HG03378 (cell line): ENCODE data around the gene RPS5.
"Not testable (repeated sequence)": the region's sequence is repeated elsewhere in the genome, so short reads cannot be mapped to it uniquely, and the experiment has no call there.

Experiments used
- ATAC-seq: cut with Tn5 transposase; IDR thresholded peaks from one replicate; pipeline ENCODE4 v1.9.1; 2021; ENCODE audit warnings: mild to moderate bottlenecking, moderate library complexity; ENCODE audit not compliant: unreplicated experiment

Gene RPS5

DNA sequence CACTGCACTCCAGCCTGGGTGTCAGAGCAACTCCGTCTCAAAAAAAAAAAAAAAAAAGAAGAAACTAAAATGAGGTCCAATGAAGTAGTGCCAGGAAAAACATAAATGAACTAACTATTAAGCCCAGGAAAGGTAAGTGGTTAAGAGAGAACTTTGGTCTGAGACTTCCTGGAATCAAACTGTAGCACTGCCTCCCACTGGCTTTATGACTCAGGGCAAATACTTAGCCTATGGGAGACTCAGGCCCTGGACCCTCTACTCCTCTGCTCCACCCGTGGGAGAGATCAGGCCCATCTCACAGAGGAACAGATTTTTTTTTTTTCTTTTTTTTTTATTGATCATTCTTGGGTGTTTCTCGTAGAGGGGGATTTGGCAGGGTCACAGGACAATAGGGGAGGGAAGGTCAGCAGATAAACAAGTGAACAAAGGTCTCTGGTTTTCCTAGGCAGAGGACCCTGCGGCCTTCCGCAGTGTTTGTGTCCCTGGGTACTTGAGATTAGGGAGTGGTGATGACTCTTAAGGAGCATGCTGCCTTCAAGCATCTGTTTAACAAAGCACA is 16.9 kb downstream of the RPS5 start:
- ATAC-seq = not testable (repeated sequence)

DNA sequence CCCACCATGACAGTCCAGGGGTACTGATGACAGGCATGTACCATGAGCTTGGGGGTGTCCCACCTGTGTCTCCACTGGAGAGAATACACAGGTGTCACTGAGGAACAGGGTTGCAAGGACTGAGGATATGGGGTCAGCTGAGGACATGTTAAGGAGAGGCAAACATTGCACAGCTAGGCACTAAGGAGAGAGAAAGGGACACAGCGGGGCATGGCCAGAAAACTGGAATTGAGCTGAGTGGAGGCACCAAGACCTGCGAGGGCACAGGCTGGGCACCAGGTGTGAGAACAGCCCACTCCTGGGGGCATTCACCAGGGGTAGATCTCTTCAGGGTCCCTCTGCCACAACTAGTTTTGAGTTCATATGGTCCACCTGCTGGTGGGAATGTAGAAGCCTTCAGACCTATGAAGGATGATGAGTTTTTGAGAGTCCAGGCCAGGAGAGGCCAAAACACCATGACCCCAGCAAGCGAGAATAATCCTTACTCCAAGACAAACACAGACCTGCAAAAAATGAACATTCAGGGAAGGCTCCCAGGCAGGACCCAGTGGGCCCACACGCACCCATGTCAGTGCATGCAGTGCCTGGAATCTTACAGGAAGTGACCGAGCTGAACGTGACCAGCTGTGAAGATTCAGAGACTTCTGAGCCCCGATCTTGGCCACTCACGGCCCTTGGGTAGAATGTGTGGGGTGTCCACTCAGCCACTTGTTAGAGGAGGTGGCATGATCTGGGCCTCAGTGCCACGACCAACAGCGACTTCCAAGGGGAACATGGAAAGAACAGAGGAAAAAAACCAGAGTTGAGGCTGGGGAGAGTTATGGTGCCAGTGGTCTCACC is 20.0 kb downstream of the RPS5 start:
- no peak for ATAC-seq

- no peak for ATAC-seq
These were observed 20.6 kb downstream of the RPS5 start for GRCh38 chr19:58407658-58408151.

GRCh38 chr19:58408152-58409009 is 21.3 kb downstream of the RPS5 start, which contains the start of gene ZNF584:
Gene ZNF584 (plus strand): TSS chr19:58408649. CDS start chr19:58409148, 499 bp downstream.
- ATAC-seq = peak; percentile 84

DNA sequence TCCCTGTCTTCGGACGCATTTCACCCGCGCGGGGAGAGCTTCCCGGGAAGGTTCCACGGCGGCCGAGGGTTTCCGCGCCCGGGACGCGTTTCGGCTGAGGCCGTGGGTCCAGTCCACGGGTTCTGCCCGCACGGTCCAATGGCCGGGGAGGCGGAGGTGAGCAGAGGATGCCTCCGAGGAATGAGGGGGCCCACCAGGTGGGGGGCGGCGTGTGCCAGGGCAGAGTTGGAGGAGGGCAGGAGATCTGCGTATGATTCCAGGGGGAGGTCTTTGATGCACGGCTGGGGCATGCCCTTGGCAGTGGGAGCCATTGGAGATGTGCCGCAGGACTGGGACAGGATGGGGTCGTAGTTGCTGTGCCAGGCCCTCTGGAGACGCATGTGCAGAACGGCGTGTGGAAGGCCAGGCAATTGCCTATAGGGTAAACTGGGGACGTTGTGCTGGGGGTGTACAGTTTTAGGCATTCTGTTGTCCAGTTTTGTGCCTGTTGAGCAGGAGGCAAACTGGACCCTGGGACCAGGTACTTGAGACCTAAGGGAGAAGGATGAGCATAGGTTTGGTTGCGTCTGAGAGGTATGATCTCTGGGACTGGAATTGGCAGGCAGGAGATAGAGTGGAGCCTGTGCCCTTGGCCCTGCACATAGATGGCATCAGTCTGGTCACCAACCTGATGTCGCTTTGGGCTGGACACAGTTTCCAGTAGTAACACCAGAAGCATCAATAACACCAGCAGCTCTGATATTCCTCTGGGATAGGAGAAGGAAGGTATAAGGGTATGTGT is 22.1 kb downstream of the RPS5 start:
- ATAC-seq = peak; percentile 14

DNA sequence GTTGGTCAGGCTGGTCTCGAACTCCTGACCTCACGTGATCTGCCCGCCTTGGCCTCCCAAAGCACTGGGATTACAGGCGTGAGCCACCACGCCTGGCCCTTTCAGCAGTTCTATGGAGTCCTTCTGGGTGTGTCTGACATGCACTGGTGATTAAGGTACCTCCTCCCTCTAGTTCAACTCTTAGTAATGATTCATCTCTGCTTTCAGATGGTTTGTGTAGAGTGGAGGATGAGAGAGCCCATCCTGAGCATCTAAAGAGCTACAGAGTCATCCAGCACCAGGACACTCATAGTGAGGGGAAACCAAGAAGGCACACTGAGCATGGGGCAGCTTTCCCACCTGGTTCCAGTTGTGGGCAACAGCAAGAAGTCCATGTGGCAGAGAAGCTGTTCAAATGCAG is 29.5 kb downstream of the RPS5 start:
- ATAC-seq = no peak

- no peak for ATAC-seq
These were observed 30.0 kb downstream of the RPS5 start for GRCh38 chr19:58417071-58417470.

- no peak for ATAC-seq
These were observed 41.5 kb downstream of the RPS5 start for GRCh38 chr19:58428617-58429016.

- ATAC-seq = no peak
These were observed 42.7 kb downstream of the RPS5 start for GRCh38 chr19:58429745-58430144.

DNA sequence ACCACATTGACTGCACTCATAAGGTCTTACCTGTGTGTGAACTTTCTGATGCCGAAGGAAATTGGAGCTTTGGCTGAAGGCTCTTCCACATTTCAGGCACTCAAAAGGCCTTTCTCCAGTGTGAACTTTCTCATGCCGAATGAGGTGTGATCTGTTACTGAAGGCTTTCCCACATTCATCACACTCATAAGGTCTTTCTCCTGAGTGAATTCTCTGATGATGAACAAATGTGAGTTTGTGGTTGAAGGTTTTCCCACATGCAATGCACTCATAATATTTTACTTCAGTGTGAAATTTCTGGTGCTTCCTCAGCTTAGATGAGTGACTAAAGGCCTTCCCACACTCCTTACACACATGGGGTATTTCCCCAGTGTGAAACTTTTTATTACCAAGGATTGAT is 47.1 kb downstream of the RPS5 start:
- no peak for ATAC-seq

GRCh38 chr19:58439576-58440554 is 52.8 kb downstream of the RPS5 start, which contains the start of gene ZNF132:
Gene ZNF132 (minus strand): TSS chr19:58440153. CDS start chr19:58439821, 332 bp downstream.
- peak; percentile 96 for ATAC-seq

DNA sequence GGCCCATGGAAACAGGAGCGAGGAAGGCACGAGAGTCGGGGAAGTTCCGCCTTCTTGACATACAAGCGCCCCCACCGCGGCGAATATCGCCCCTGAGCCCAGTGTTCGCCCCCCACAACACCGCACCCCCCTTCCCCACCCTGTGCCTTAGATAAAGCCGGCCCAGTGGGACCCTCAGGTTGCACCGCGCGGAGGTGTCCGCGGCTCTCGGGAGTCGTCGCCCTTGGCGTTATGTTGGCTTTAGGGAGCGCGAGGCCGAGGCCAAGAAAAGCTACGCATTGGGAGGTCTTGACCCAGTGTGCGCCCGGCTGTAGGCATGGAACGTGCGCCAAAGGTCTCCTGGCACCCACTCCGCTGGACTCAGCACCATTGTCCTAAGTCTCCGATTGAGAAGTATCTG is 53.5 kb downstream of the RPS5 start:
- no peak for ATAC-seq

DNA sequence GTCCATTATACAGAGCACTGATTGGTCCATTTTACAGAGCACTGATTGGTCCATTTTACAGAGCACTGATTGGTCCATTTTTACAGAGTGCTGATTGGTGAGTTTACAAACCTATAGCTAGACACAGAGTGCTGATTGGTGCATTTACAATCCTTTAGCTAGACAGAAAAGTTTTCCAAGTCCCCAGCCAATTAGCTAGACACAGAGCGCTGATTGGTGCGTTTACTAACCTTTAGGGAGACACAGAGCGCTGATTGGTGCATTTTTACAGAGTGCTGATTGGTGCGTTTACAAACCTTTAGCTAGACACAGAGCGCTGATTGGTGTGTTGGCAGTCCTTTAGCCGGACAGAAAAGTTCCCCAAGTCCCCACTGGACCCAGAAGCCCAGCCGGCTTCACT is 55.9 kb downstream of the RPS5 start:
- not testable (repeated sequence) for ATAC-seq
